Measurements from ENCODE around the gene ADCY9.
"Not testable (repeated sequence)": the region's sequence is repeated elsewhere in the genome, so short reads cannot be mapped to it uniquely, and the experiment has no call there.

ADCY9 gene

DNA sequence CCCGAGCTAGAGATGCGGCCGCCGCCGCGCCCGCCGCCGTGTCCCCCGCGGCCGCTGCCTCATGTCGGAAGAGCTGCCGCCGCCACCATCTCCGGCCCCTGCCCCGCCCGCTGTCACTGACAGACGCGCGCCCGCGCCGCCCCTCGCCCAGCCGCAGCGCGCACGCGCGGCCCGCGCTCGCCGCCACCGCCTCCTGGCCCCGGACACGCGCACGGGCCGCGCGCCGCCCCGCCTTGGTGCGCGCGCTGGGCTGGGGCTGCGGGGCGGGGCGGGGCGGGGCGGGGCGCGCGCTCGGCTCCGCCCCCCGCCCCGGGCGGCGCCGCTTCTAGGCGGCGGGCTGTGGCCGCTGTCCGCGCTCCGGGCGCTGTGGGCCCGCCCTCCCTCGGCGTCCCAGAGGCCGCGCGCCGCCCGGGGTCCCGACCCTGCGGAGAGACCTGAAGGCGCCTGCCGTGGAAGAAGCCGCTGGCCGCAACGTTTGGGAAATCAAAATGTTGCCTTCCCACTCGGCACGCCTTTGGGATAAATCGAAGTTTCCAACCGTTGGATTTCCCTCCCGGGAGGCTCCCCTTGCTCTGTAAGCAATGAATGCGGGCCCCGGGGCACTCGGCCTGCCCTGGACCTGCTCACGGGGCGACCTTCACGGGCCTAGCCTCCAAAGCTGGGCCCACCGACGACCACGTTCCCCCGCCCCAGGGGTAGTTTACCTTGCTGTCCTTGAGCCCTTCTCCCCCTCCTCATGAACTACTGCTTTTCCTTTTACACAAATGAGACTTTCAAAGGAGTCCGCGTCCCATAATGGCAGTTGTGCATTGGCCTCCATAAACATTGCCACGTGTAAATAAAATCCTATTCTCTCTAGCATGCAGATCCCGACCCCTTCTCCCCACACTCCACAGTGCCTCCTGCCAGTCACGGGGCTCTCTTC lies at the start of gene ADCY9:
Gene ADCY9 (minus strand): TSS at position 118 of the 925 bp plus-strand sequence. CDS start 1,000 bp downstream, outside the sequence.
- no peak for DNase-seq

DNA sequence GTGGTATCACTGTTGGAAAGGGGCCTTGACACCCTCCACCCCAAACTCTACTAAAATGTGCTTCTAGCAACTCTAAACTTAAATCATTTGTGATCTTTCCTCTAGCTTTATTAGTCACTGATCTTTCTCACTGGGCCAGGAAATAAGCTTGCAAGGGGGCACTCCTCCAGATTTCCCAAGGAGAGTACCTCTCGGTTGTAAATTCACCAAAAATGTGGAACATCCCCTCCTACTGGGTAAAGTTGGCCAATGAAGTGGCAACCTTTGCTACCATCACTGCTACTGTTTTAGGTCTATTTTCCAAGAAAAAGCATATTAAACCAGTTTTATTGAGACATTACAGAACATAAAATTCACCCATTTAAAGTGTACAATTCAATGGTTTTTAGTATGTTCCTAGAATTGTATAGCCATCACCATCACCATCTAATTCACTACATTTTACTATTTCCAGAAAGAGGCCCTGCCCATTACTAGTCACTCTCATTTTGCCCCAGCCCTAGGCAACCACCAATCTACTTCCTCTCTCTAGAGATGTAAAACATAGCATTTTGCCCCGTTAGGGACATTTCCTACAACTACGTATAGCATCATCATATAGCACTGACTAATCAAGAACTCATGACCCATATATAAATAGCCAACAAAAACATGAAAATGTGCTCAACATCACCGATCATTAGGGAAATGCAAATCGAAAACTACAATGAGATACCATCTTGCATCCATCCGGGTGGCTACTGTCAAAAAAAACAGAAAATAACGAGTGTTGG lies 44.6 kb upstream of the ADCY9 start:
- no peak for DNase-seq

DNA sequence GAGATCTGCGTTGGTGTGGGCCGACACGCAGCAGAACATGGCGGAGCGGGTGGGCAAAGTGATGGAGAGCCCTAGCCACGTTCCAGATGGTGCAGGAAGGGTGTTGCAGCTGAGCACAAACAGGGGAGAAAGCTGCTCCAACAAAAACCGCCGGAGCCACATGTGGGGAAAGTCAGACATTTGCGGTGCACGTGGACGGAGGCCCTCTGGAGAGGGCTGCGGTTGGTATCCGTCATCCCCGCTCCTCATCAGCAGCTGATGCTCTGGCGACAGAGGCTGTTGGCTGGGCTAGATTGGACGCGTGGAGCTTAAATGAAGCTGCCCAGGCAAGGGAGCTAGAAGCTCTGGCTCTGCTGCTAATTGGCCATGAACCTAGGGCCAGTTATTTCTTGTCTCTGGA lies 43.5 kb upstream of the ADCY9 start:
- no peak for DNase-seq

DNA sequence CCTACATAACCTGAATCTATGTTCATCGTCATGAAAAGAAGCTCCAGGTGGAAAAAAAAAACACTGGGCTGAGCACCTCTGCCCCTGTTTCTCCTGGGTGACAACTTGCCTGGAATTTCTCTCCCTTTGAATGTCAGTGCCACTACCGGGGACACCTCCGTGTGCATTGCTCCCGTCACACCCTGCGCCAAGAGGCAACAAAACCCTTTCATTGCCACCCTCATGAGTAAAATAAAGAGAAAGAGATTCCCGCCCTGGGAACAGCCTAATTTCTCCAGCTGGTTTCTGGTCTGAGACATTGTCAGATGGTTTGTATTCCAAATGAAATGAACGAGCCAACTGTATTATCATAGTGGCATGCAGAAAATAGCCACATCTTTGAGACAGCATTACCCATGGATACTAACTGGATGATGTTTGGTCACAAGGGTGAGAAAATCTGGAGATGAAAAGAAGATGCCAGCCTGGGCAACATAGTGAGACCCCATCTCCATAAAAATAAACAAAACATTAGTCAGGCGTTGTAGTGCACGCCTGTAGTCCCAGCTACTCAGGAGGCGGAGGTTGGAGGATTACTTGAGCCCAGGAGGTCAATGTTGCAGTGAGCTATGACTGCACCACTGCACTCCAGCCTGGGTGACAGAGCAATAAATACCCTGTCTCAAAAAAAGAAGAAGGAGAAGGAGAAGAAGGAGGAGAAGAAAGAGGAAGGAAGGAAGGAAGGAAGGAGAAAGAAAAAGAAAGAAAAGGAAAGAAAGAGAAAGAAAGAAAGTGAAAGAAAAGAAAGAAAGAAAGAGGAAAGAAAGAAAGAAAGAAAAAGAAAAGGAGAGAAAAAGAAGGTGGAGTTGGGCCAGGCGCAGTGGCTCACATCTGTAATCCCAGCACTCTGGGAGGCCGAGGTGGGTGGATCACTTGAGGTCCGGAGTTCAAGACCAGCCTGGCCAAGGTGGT lies 42.2 kb upstream of the ADCY9 start:
- DNase-seq, result no peak

DNA sequence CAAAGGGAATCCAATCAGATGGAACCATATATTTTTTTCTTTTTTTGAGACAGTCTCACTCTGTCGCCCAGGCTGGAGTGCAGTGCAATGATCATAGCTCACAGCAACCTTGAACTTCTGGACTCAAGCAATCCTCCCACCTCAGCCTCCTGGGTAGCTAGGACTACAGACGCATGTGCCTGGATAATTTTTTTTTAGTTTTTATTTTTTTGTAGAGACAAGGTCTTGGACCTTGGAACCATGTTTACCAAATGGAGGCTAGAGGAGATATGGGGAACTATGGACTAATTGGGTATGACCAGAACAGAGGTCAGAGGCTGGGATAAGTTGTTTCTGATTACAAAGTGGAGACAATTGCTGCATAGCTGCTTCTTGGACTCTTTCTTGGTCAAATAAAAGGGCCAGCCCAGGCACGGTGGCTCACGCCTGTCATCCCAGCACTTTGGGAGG lies 41.2 kb upstream of the ADCY9 start:
- no peak for DNase-seq

DNA sequence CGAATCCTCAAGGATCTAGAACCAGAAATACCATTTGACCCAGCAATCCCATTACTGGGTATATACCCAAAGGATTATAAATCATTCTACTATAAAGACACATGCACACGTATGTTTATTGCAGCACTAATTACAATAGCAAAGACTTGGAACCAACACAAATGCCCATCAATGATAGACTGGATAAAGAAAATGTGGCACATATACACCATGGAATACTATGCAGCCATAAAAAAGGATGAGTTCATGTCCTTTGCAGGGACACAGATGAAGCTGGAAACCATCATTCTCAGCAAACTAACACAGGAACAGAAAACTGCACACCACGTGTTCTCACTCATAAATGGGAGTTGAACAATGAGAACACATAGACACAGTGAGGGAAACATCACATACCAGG lies 40.3 kb upstream of the ADCY9 start:
- not testable (repeated sequence) for DNase-seq

DNA sequence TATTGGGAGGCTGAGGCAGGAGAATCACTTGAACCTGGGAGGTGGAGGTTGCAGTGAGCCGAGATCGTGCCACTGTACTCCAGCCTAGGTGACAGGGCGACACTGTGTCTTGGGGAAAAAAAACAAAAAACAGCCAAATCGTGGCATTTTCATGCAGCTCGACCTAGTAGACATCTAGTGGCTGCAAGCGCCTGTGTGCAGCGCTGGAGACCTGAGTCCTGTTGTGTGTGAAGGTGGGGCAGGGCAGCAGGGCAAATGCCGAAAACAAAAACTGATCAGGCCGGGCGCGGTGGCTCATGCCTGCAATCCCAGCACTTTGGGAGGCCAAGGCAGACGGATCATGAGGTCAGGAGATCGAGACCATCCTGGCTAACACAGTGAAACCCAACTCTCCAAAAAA lies 37.1 kb upstream of the ADCY9 start:
- not testable (repeated sequence) for DNase-seq

DNA sequence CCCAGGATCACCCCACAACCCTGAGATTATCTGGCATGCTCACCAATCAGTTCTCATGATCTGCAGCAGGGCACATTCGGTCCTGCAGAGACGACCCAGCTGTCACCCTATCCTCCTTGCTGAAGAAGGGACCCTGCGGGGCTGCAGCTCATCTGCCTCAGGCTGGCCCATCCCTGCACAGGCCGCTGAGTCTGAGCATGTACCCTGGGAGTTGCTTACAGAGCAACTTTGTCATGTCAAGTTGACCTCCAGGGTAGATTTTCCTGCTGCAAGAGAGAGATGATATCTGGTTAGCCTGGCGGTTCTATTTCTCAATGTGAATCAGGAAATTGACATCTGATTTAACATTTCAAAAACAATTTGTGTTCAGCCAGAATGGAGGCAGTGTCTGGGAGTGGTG lies 36.0 kb upstream of the ADCY9 start:
- DNase-seq, result no peak

DNA sequence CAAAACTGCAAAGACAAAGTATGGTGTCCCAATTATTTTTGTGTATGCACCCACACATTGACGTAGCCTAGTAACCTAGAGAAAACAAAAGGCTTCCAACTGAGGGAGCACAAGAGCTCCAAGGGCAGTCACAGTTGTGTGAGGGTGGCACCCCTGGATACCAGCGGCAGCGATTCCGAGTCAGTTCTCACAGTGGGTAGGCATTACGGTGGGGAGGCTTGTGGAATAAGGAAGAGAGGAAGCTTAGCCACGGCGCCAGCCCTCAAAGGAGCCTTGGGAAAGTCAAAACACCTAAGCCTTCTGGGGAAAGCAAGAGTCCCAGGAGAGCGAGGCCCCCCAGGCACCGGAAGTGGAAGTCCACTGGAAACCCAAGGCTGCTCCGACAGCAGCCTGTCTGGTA lies 31.0 kb upstream of the ADCY9 start:
- no peak for DNase-seq

DNA sequence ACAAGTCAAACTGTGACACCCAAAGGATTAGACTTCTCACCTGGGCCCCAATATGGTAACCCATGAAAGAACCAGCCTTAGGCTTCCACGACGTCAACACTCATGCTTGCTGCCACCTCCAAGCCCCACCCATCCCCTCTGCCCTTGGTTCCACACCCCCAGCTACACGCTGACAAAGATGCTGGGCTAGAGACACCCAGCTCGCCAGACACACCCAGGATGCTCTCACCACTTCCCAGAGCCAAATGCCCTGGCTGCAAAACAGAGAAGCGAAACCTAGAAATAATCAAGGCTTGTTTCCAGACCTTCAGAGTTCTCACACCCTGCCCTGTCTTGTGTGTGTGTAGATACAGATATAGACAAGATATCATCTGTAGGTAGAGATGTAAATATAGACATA lies 26.0 kb upstream of the ADCY9 start:
- no peak for DNase-seq

DNA sequence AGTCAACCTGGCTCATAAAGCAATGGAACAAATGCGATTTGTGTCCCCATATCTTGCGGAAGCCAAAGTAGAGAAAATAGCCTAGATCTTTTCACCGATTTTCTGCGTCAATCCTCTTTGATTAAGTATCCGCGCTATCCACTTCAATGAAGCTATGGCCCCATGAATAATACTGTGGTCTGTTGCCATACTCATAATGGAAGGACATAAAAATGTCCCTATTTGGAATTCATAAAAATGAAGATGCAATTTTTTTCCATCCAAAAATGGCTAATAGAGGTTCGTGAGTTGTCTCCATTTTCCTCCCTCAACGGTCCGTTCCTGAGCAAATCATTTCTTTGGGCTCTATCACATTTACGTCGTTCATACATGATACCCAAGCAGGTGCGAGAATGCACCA lies 25.4 kb upstream of the ADCY9 start:
- no peak for DNase-seq

DNA sequence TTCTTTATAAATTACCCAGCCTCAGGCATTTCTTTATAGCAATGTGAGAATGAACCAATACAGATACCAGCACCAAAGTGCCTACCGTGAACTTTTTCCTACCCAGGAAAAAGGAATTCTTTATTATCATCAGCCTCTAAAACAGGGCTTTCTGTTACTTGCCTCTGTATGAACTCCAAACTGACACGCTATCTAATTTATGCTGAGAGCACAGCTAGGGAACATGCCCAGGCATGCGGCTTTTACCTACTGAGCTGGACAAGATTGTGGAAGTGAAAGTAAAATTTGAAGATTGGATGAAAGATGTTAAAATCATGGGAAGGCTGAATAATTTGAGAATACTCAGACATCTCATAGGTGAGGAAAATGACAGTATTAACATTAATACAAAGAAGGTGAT lies 24.4 kb upstream of the ADCY9 start:
- DNase-seq, result no peak

DNA sequence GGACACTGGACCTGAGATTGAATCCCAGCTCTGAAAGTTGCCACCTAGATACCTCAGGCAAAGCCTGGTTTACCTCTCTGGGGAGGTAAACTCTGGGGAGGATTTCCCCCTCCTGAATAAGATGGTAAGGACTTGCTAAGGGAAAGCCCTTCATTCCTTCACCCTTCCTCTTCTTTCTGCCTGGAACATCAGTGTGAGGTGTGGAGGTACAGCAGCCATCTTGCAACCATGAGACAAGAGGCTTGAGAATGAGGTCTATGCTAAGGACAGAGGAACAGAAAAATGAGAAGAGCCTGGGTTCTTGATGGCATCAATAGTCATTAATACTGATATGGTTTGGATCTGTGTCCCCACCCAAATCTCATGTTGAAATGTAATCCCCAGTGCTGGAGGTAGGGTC lies 23.7 kb upstream of the ADCY9 start:
- DNase-seq, result no peak

DNA sequence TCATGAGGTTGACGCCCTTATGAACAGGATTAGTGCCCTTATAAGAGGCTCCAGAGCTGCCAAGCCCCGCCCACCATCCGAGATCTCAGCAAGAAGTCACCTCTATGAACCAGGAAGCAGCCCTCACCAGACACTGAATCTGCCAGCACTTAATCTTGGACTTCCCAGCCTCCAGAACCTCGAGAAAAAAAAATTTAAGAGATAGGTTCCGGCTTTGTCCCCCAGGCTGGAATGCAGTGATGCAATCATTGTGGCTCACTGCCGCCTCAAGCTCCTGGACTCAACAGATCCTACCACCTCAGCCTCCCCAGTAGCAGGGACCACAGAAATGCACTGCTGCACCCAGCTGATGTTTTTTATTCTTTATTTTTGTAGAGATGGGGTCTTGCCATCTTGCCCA lies 22.5 kb upstream of the ADCY9 start:
- no peak for DNase-seq

DNA sequence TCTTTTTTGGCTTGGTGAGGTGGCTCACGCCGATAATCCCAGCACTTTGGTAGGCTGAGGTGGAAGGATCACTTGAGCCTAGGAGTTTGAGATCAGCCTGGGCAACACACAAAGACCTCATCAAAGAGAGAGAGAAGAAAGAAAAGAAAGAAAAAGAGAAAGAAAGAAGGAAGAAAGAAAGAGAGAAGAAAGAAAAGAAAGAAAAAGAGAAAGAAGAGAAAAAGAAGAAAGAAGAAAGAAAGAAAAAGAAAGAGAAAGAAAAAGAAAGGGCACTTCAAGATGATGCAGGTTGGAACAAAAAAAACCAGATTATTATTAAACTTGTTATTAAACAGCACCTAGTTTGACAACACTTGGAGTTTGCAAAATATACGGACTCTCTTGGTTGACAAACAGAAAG lies 21.2 kb upstream of the ADCY9 start:
- DNase-seq, result no peak

DNA sequence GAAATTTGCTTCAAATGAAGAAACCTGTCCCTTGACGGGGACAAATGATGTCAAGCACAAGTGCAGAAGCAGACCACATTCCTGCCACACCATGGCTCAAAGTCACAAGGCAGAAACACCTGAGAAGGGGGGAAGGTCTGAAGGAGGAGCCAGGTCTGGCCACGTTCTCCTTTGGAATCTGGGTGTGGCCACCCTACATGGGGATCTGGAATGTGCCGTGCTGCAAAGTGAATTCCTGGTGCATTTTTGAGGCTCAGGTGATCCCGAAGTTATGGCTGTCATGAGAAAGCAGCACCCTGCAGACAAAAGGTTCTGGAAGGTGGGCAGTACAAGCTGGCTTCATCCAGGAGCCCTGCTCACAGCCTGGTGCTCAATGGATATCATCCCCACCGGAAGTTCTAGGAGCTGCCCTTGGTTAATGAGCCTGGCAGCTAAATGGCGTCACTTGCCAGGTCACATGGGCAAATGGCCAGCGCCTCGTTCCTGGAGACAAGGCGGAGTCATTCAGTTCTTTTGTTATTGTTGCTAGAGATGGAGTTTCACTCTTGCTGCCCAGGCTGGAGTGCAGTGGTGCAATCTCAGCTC lies 20.1 kb upstream of the ADCY9 start:
- DNase-seq, result no peak

DNA sequence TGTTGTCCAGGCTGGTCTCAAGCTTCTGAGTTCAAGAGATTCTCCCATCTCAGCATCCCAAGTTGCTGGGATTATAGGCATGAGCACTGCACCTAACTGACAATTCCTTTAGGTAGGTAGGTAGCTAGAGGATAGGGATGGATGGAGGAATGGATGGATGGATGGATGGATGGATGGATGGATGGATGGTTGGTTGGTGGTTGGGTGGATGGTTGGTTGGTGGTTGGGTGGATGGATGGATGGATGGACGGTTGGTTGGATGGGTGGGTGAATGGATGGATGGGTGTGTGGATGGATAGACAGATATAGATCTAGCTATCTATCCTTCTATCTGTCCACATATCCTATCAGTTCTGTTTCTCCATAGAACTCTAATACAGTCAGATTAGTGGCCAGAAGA lies 19.3 kb upstream of the ADCY9 start:
- DNase-seq, result no peak

DNA sequence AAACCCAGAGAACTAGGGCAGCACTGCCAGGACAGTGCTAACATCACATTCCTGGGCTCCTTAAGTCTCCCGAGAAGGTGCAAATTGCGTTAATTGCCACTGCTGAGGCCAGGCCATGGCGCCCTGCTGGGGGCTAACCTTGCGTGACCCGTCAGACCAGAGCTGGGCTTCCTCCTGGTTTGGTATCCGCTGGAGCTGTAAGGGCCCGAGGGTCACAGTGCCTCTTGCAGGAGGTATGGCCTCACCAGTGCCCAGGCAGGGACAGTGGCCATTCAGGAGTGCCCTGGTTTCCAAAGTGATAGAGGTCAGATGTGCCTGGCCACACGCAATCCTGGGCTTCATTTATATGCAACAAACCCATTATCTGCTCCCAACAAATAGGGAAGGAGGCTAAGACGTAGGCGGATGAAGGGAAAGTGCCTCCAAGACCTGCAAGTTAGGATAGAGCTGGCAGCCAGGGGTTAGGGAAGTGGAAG lies 17.7 kb upstream of the ADCY9 start:
- no peak for DNase-seq

DNA sequence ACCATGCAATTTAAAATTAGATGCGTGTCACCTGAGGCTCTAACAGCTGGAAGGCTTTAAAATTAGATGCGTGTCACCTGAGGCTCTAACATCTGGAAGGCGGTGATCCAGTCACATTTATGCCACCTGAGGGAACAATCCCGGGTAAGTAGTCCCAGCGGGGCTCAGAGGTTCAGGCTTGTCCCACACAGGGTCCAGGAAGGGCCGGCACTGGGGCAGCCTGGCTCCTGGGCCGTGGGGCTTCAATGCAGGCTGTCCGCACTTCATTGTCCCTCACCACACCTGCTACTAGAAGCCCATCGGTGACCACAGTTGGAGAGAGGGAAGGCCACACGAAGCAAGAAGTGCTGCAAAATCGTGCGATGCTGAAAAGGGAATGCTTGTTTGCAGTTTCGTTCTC lies 15.4 kb upstream of the ADCY9 start:
- DNase-seq, result no peak

DNA sequence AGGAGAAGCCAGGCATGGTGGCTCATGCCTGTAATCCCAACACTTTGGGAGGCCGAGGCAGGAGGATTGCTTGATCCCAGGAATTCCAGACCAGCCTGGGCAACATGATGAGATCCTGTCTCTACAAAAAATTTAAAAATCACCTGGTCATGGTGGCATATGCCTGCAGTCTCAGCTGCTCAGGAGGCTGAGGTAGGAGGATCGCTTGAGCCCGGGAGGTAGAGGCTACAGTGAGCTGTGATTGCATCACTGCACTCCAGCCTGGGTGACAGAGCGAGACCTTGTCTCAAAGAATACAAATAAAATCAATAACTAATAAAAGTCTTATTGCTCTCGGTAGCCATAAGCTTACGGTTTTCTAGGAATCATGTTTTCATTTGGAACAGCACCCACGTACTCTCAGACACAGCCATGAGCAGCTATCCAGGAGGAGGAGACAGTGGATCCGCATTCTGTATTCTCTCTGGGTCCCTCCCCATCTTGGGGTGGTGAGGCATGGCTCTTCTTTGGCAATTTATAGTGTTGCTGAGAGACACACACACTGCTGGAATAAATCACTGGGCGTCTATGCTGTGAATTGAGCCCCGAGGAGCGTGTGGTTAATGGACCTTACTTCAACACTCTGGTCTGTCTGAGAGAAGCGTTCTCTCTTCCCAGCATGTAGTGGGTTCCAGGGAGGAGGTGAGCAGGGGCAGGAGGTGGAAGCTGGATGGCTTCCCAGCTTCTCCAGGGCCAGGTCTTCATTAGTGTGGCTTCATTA lies 8.5 kb upstream of the ADCY9 start:
- no peak for DNase-seq

DNA sequence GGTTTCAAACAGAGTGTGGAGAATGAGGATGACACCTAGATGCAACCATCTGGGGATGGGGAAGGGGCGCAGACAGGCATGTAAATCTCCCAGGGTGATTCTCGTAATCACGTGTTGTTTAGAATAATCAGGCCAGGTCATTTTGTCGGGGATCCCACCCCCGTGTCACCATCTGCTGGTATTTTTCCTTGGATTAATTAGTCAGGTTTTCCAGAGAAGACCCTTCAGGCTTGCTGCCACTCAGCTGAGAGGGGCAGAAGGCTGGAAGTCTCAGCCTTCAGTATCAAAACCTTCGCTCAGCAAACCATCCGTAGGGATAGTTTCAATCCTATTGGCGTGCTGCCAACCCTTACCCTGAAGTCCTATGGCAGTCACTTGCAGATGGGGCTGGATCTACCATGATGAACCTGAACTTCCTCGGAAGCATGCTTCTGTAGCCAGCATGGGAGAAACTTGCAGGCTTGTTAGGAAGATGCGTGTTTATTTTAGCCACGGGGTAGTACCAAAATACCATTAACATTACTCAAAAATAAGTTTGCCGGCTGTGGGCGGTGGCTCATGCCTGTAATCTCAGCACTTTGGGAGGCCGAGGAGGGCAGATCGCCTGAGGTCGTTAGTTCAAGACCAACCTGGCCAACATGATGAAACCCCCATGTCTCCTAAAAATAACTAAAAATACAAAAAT lies 7.5 kb upstream of the ADCY9 start:
- no peak for DNase-seq
